Choroid plexus epithelial cell (primary cell): ENCODE data around the gene EIF3J.

Experiments
- DNase-seq: peaks from one replicate; pipeline ENCODE4 v3.0.0-alpha.2; 2010; ENCODE audit warnings: low read depth
- H3K4me3 ChIP-seq: 2 replicates; pipeline ENCODE4 v1.5.1; 2011; ENCODE audit warnings: low read depth, mild to moderate bottlenecking, control low read depth, low read length, moderate library complexity
- CTCF ChIP-seq: conservative IDR thresholded peaks from 2 replicates; pipeline ENCODE4 v1.5.1; 2011; ENCODE audit warnings: low read depth, mild to moderate bottlenecking, control low read depth, inconsistent platforms, low read length, moderate library complexity

The EIF3J gene

GRCh38 chr15:44573386-44573785, 36.4 kb downstream of the EIF3J start:
- TF ChIP-seq CTCF, result no peak
- DNase-seq, result no peak
- no peak overlapping the region for H3K4me3 ChIP-seq

DNA sequence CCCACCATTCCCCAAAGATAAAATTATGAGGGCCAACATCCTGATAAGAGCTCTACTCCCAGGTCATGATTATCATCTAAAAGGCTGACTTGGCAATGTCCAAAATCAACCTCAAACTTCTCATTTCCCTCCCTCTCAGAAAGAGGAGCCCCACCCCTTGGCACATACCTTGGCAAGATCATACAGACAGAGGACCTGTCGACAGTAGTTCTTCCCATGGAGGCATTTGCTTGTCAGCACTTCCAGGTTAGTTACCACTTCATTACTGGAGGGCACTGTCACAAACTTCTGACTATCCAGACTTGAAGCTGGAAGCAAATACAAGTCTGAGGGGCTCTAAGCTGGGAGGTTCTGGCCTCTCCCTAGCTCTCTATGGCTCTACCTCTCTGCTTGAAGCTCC, 37.8 kb downstream of the EIF3J start:
- no peak for TF ChIP-seq CTCF
- H3K4me3 ChIP-seq, result no peak overlapping the region
- no peak for DNase-seq

DNA sequence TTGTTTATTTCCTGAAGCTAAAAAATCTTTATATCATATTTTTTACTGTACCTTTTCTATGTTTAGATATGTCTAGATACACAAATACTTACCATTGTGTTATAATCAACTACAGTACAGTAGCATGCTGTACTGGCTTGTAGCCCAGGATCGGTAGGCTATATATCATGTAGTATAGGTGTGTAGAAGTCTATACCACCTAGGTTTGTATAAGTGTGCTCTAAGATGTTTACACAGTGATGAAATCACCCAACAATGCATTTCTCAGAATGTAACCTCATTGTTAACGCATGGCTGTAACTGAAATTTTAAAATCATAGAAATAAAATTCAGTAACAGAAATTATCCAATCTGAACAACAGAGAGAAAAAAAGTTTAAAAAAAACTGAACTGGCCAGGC, 43.2 kb downstream of the EIF3J start:
- no peak for DNase-seq
- H3K4me3 ChIP-seq, result no peak overlapping the region
- TF ChIP-seq CTCF, result no peak

DNA sequence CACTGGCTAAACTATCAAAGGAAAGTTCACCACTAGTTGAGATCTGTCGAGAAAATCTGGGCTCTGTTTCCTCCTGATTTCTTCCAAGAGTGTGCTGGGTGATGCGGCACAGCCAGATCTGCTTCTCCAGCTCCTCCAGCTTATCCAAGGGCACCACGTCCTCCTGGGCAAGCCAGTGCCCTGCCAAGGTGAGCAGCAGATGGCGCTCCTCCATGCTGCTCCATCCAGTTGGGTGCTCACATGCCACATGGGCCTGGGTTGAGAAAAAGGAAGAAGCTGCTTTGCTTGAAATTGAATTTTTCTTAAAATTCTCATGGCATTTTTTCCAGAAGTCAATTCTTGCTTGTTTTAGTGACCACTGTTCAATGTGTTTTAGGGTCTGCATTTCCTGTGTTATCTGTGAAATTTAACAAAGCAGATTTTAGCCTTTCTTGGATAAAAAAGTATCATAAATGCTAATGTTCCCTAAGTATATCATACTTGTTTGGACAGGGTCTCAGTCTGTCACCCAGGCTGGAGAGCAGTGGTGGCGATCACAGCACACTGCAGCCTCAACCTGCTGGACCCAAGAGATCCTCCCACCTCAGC, 47.3 kb downstream of the EIF3J start:
- H3K4me3 ChIP-seq, result no peak overlapping the region
- TF ChIP-seq CTCF, result peak; percentile 49
- peak; percentile 37 for DNase-seq

DNA sequence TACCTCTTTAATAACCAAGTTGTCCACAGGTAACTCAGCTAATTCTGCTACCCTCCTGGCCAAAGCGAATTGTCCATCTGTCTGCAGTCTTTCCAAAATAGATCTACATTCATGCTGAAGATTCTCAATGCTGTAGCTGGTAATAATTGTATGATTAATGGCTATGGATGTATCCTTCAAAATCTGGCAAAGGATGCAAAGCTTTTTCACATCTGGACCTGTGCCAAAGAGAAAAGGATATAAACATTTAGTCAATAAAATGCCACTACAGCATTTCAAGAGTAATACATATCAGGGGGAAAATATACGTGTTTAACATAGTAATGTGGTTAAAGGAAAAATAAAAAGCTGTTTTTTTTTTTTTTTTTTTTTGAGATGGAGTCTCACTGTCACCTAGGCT, 48.7 kb downstream of the EIF3J start:
- no peak for DNase-seq

GRCh38 chr15:44588541-44588940, 51.6 kb downstream of the EIF3J start:
- DNase-seq, result no peak
- H3K4me3 ChIP-seq, result no peak overlapping the region
- no peak for TF ChIP-seq CTCF

More for the DNA sequence above, 48.7 kb downstream of the EIF3J start:
- H3K4me3 ChIP-seq, result no peak overlapping the region
- TF ChIP-seq CTCF, result no peak

DNA sequence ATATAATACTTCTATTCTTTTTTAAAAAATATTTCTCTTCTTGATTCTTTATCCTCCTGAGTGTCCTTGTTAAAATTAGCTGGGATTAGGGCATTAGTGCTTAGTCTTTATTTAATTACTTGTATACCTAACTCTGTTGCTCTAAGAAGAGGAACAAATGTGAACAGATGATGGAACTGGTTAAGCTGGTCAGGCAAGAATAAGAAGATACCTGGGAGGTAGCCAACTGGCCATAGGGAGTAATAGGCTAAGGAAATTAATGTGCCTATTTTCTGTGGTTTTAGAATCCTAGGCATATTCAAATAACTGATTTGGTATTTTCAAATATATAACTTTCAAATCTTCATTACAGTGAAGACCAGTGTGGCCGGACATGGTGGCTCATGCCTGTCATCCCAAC, 54.4 kb downstream of the EIF3J start:
- H3K4me3 ChIP-seq, result no peak overlapping the region
- TF ChIP-seq CTCF, result no peak
- no peak for DNase-seq
